ENCODE data around the gene AHRR.

Gene AHRR

GRCh38 chr5:313806-314376 is 7.6 kb upstream of the AHRR start:
- no peak for TF ChIP-seq POLR2AphosphoS5 (IDR thresholded peaks at IDR 0.05; ENCODE audit: low read depth, low read length)
- no peak for TF ChIP-seq TAF1 (IDR thresholded peaks at IDR 0.05; ENCODE audit: borderline replicate concordance, insufficient read depth, low read length)
- no peak for TF ChIP-seq FOXP2 (optimal IDR thresholded peaks at IDR 0.05; ENCODE audit: borderline replicate concordance, extremely low read depth, extremely low read length, insufficient read depth)
- no peak for TF ChIP-seq SIN3A (IDR thresholded peaks at IDR 0.05; ENCODE audit: borderline replicate concordance, insufficient read depth, low read length)
- no peak for TF ChIP-seq REST (IDR thresholded peaks at IDR 0.05; ENCODE audit: insufficient read depth in 1 of 2, low read depth in 2 of 2, low read length in 2 of 2)

GRCh38 chr5:314676-315487 is 6.6 kb upstream of the AHRR start:
- no peak for TF ChIP-seq SIN3A (IDR thresholded peaks at IDR 0.05; ENCODE audit: borderline replicate concordance, insufficient read depth, low read length)
- no peak for TF ChIP-seq POLR2AphosphoS5 (IDR thresholded peaks at IDR 0.05; ENCODE audit: low read depth, low read length)
- TF ChIP-seq FOXP2 (optimal IDR thresholded peaks at IDR 0.05; ENCODE audit: borderline replicate concordance, extremely low read depth, extremely low read length, insufficient read depth): no peak
- no peak for TF ChIP-seq TAF1 (IDR thresholded peaks at IDR 0.05; ENCODE audit: borderline replicate concordance, insufficient read depth, low read length)
- no peak for TF ChIP-seq REST (IDR thresholded peaks at IDR 0.05; ENCODE audit: insufficient read depth in 1 of 2, low read depth in 2 of 2, low read length in 2 of 2)

GRCh38 chr5:315488-316209 is 5.9 kb upstream of the AHRR start:
- no peak for TF ChIP-seq POLR2AphosphoS5 (IDR thresholded peaks at IDR 0.05; ENCODE audit: low read depth, low read length)
- no peak for TF ChIP-seq SIN3A (IDR thresholded peaks at IDR 0.05; ENCODE audit: borderline replicate concordance, insufficient read depth, low read length)
- no peak for TF ChIP-seq REST (IDR thresholded peaks at IDR 0.05; ENCODE audit: insufficient read depth in 1 of 2, low read depth in 2 of 2, low read length in 2 of 2)
- no peak for TF ChIP-seq FOXP2 (optimal IDR thresholded peaks at IDR 0.05; ENCODE audit: borderline replicate concordance, extremely low read depth, extremely low read length, insufficient read depth)
- TF ChIP-seq TAF1 (IDR thresholded peaks at IDR 0.05; ENCODE audit: borderline replicate concordance, insufficient read depth, low read length): no peak

GRCh38 chr5:316210-317085 is 5.1 kb upstream of the AHRR start:
- no peak for TF ChIP-seq POLR2AphosphoS5 (IDR thresholded peaks at IDR 0.05; ENCODE audit: low read depth, low read length)
- TF ChIP-seq SIN3A (IDR thresholded peaks at IDR 0.05; ENCODE audit: borderline replicate concordance, insufficient read depth, low read length): no peak
- no peak for TF ChIP-seq FOXP2 (optimal IDR thresholded peaks at IDR 0.05; ENCODE audit: borderline replicate concordance, extremely low read depth, extremely low read length, insufficient read depth)
- TF ChIP-seq REST (IDR thresholded peaks at IDR 0.05; ENCODE audit: insufficient read depth in 1 of 2, low read depth in 2 of 2, low read length in 2 of 2): no peak
- TF ChIP-seq TAF1 (IDR thresholded peaks at IDR 0.05; ENCODE audit: borderline replicate concordance, insufficient read depth, low read length): no peak

All from PFSK-1 (cell line).